ENCODE data around the gene LZTS2.

LZTS2 gene

GRCh38 chr10:100987685-100988049, 11.9 kb upstream of the LZTS2 start (continued):
- TF ChIP-seq ZBTB10 (tag by site-specific recombination; IDR thresholded peaks at IDR 0.05) (no peak), ZNF747 (tag by site-specific recombination; IDR thresholded peaks at IDR 0.05) (no peak), ZNF76 (tag by site-specific recombination; IDR thresholded peaks at IDR 0.05; ENCODE audit: borderline replicate concordance, low read depth) (no peak)

GRCh38 chr10:100988166-100988565, 11.4 kb upstream of the LZTS2 start:
- ChIA-PET CTCF (interaction anchor here (6.4 to 16.6 kb wide), 2 partner anchors 10 to 29 kb away, joined by 49 to 274 read pairs; partner anchors contain the start of gene LZTS2), POLR2A (interaction anchor here (1.5 kb wide), 1 partner anchor 9 kb away, joined by 6 read pairs; no protein-coding TSS in a partner anchor)
- H3K9me3 ChIP-seq (ENCODE audit: control insufficient read depth, insufficient read depth, low read depth, low read length): no peaks in the 10 kb centered on the region
- H3K4me3 ChIP-seq (ENCODE audit: low read depth, low read length): peak overlapping the region; percentile 95
- peaks cover 6% of the 10 kb centered on the region for H3K4me1 ChIP-seq (ENCODE audit: control insufficient read depth, insufficient read depth, low read length)
- H3K27ac ChIP-seq (ENCODE audit: extremely low read depth, low read depth, low read length): no peak overlapping the region; the same call in 1 of the 2 replicates
- no peak for TF ChIP-seq KLF1 (tag by site-specific recombination; IDR thresholded peaks at IDR 0.05)
- peaks cover 20 to 67% of the 10 kb centered on the region in 2 experiments for H3K36me3 ChIP-seq (ENCODE audit: control insufficient read depth in 2 of 2, insufficient read depth in 1 of 2, low read length in 2 of 2)

GRCh38 chr10:100989088-100989487, 10.5 kb upstream of the LZTS2 start:
- H3K4me1 ChIP-seq (ENCODE audit: control insufficient read depth, insufficient read depth, low read length): peaks cover 6% of the 10 kb centered on the region
- no peak overlapping the region for H3K27ac ChIP-seq (ENCODE audit: extremely low read depth, low read depth, low read length)
- H3K36me3 ChIP-seq (ENCODE audit: control insufficient read depth in 2 of 2, insufficient read depth in 1 of 2, low read length in 2 of 2): peaks cover 20 to 69% of the 10 kb centered on the region in 2 experiments
- ChIA-PET POLR2A (no interaction called here), CTCF (interaction anchor here (1.3 to 16.6 kb wide), 3 partner anchors 9 to 28 kb away, joined by 3 to 274 read pairs (median 49); partner anchors contain the start of gene LZTS2)
- H3K4me3 ChIP-seq (ENCODE audit: low read depth, low read length): no peak overlapping the region
- H3K9me3 ChIP-seq (ENCODE audit: control insufficient read depth, insufficient read depth, low read depth, low read length): no peaks in the 10 kb centered on the region
- TF ChIP-seq ZNF19 (tag by site-specific recombination; IDR thresholded peaks at IDR 0.05; ENCODE audit: low read depth) (no peak), ZNF449 (tag by site-specific recombination; IDR thresholded peaks at IDR 0.05) (no peak), ZNF76 (tag by site-specific recombination; IDR thresholded peaks at IDR 0.05; ENCODE audit: borderline replicate concordance, low read depth) (no peak), ZSCAN4 (tag by site-specific recombination; IDR thresholded peaks at IDR 0.05) (no peak), ZNF660 (tag by site-specific recombination; IDR thresholded peaks at IDR 0.05) (no peak), ZNF549 (tag by site-specific recombination; IDR thresholded peaks at IDR 0.05) (no peak), MZF1 (tag by site-specific recombination; IDR thresholded peaks at IDR 0.05; ENCODE audit: borderline replicate concordance) (no peak), ZNF623 (tag by site-specific recombination; IDR thresholded peaks at IDR 0.05) (no peak), ZNF560 (tag by site-specific recombination; IDR thresholded peaks at IDR 0.05; ENCODE audit: borderline replicate concordance) (no peak), ZNF600 (tag by site-specific recombination; IDR thresholded peaks at IDR 0.05) (no peak), KLF7 (tag by site-specific recombination; IDR thresholded peaks at IDR 0.05; ENCODE audit: borderline replicate concordance) (no peak), ZNF639 (tag by site-specific recombination; IDR thresholded peaks at IDR 0.05) (no peak), MEIS1 (CRISPR knock-in tag; IDR thresholded peaks at IDR 0.05; ENCODE audit: borderline replicate concordance) (no peak), ZNF350 (tag by site-specific recombination; IDR thresholded peaks at IDR 0.05) (no peak), ZSCAN5A (tag by site-specific recombination; IDR thresholded peaks at IDR 0.05) (no peak), ZNF621 (tag by site-specific recombination; IDR thresholded peaks at IDR 0.05) (no peak), ZNF785 (tag by site-specific recombination; IDR thresholded peaks at IDR 0.05) (no peak), ZNF561 (tag by site-specific recombination; IDR thresholded peaks at IDR 0.05; ENCODE audit: borderline replicate concordance) (no peak)
